HepG2 (cell line): ENCODE measurements around the gene KLF12. TPM values are rescaled to one million over a fixed set of nuclear protein-coding genes. Genes with fewer than 3 reads are reported as not detected.

Experiments used
- ATAC-seq: fragments of 200-7000 bp; cut with Tn5 transposase; 3 replicates; pipeline ENCODE4 v1.9.1; 2020; ENCODE audit warnings: mild to moderate bottlenecking, moderate library complexity
- BruUV-seq: library from RNA; stranded (reverse); fragments of 400-500 nt; replicated peaks from 2 replicates; lab custom pipeline; 2021; lab: Mats Ljungman, UMichigan
- CTCF ChIA-PET: fragments of 300-600 bp; formaldehyde crosslinking; extraction: SDS; loops from one replicate; lab custom pipeline; 2021; ENCODE audit warnings: low total read pairs, inconsistent platforms, low intra/inter-chr PET ratio; lab: Yijun Ruan, JAX
- POLR2A ChIA-PET: fragments of 350-600 bp; sonication (Branson Sonifier 250); formaldehyde crosslinking; loops from one replicate; lab custom pipeline; 2020; ENCODE audit warnings: antibody characterized with exemption, inconsistent platforms; lab: Yijun Ruan, JAX
- DNase-seq: peaks from one replicate; pipeline ENCODE4 v3.0.0-alpha.2; 2015; ENCODE audit warnings: low spot score
- FAIRE-seq: peaks from 3 replicates; lab custom pipeline; 2011; peaks lifted over from hg19 to GRCh38; lab: Jason Lieb, UNC
- H2AFZ ChIP-seq: one replicate; pipeline ENCODE4 v1.6.1; 2011; ENCODE audit warnings: low read length, inconsistent platforms
- H3K27ac ChIP-seq: fragments of 300-600 bp; 3 replicates; pipeline ENCODE4 v1.8.0; 2011; ENCODE audit warnings: mixed run types, mild to moderate bottlenecking, mixed read lengths, low read length, inconsistent platforms; ENCODE audit not compliant: insufficient read depth; ENCODE audit errors: extremely low read length
- H3K27me3 ChIP-seq, 2 experiments: fragments of 200-600 bp in 1 of 2; 2 replicates in 1 of 2; 3 replicates in 1 of 2; pipeline versions ENCODE4 v1.6.0 to v1.8.0; 2011; ENCODE audit warnings: low read length in 2 of 2, mild to moderate bottlenecking in 2 of 2, moderate library complexity in 2 of 2, inconsistent platforms in 1 of 2; ENCODE audit not compliant: insufficient read depth in 2 of 2, control insufficient read depth in 1 of 2
- H3K36me3 ChIP-seq, 2 experiments: fragments of 200-600 bp in 1 of 2; replicated peaks in 1 of 2; 2 replicates in 1 of 2; 3 replicates in 1 of 2; pipeline versions ENCODE4 v1.5.1 to v1.8.0; 2011; ENCODE audit warnings: low read length in 2 of 2, inconsistent platforms in 1 of 2; ENCODE audit not compliant: insufficient read depth in 2 of 2, control insufficient read depth in 1 of 2
- H3K4me1 ChIP-seq: 2 replicates; pipeline ENCODE4 v1.5.1; 2012; ENCODE audit warnings: low read length, inconsistent platforms; ENCODE audit not compliant: insufficient read depth
- H3K4me2 ChIP-seq: 2 replicates; pipeline ENCODE4 v1.6.0; 2011; ENCODE audit warnings: low read depth, low read length, inconsistent platforms
- H3K4me3 ChIP-seq, 3 experiments: fragments of 200-600 bp in 1 of 3; sonication (generic), shearing (Covaris generic) in 1 of 3; replicated peaks in 1 of 3; 2 replicates each; pipeline ENCODE4 v1.5.1; 2011 to 2016; ENCODE audit warnings: low read length in 3 of 3, inconsistent platforms in 2 of 3, low read depth in 2 of 3, mild to moderate bottlenecking in 2 of 3, control low read depth in 1 of 3, mixed read lengths in 1 of 3; ENCODE audit not compliant: insufficient read depth in 1 of 3
- H3K79me2 ChIP-seq: one replicate; pipeline ENCODE4 v1.6.1; 2011; ENCODE audit warnings: low read length, inconsistent platforms; ENCODE audit not compliant: insufficient read depth
- H3K9ac ChIP-seq: 2 replicates; pipeline ENCODE4 v1.6.0; 2011; ENCODE audit warnings: mild to moderate bottlenecking, low read depth, low read length, inconsistent platforms; ENCODE audit not compliant: insufficient read depth
- H3K9me3 ChIP-seq: 2 replicates; pipeline ENCODE4 v1.5.1; 2012; ENCODE audit warnings: mild to moderate bottlenecking, low read length
- H4K20me1 ChIP-seq: 2 replicates; pipeline ENCODE4 v1.6.0; 2011; ENCODE audit warnings: inconsistent platforms, mild to moderate bottlenecking, low read length, moderate library complexity; ENCODE audit not compliant: insufficient read depth
- GLI4 ChIP-seq: sonication (generic); formaldehyde crosslinking; IDR thresholded peaks from 2 replicates; pipeline ENCODE4 v1.5.1; 2020; ENCODE audit warnings: missing genetic modification reagents, mild to moderate bottlenecking, moderate library complexity, borderline replicate concordance
- MYNN ChIP-seq: sonication (generic); formaldehyde crosslinking; IDR thresholded peaks from 2 replicates; pipeline ENCODE4 v1.4.0; 2020; ENCODE audit warnings: mild to moderate bottlenecking, low read depth, missing genetic modification reagents
- NFYC ChIP-seq: IDR thresholded peaks from 2 replicates; pipeline ENCODE4 v1.6.1; 2016; ENCODE audit warnings: missing genetic modification reagents, missing compliant biosample characterization
- NONO ChIP-seq, 2 experiments: fragments of 450-650 bp in 1 of 2; sonication (generic) in 1 of 2; formaldehyde crosslinking in 1 of 2; IDR thresholded peaks in 1 of 2; conservative IDR thresholded peaks in 1 of 2; 2 replicates each; pipeline versions ENCODE4 v1.6.1 to v1.8.0; 2017 to 2022; ENCODE audit warnings: mild to moderate bottlenecking in 1 of 2, missing genetic modification reagents in 1 of 2, moderate library complexity in 1 of 2
- NR1H2 ChIP-seq: sonication (generic); formaldehyde crosslinking; IDR thresholded peaks from 2 replicates; pipeline ENCODE4 v1.8.1; 2022; ENCODE audit warnings: low read depth, missing genetic modification reagents, borderline replicate concordance
- RAD51 ChIP-seq: fragments of 450-650 bp; IDR thresholded peaks from 2 replicates; pipeline ENCODE4 v1.6.1; 2016; ENCODE audit warnings: borderline replicate concordance
- WGBS: methylation state at CpG from one replicate; pipeline ENCODE4 v1.1.6; 2017; ENCODE audit warnings: low lambda C conversion rate; 5-methylcytosine and 5-hydroxymethylcytosine counted together
- in situ Hi-C: cut with HindIII; loops from 2 replicates; pipeline ENCODE4 v1.10.0; 2017; ENCODE audit warnings: low pct_unique_long_range_greater_than_20kb; ENCODE audit not compliant: extremely low pct_ligation_motif_present
- intact Hi-C: fragments of 100-400 bp; cut with micrococcal nuclease; formaldehyde crosslinking; loops from one replicate; pipeline ENCODE4 v1.10.0; 2022; ENCODE audit not compliant: unreplicated experiment
- polyA plus RNA-seq, 8 experiments: library from polyadenylated mRNA; depleted of rRNA in 3 of 8; stranded (reverse) in 7 of 8; unstranded in 1 of 8; fragments of >200 nt; fragmentation: Illumina TruSeq in 4 of 8; extraction: Trizol in 4 of 8; gene quantifications; 2 replicates each; pipeline versions ENCODE4 v1.2.1 to v1.2.3, GENCODE V29; 2011 to 2016; ENCODE audit warnings: low read depth in 4 of 8, missing spikeins in 1 of 8, mixed read lengths in 1 of 8; ENCODE audit not compliant: insufficient read depth in 1 of 8
- total RNA-seq, 5 experiments: library from RNA; depleted of rRNA; stranded (reverse); fragments of >200 nt; fragmentation: Illumina TruSeq; extraction: Trizol; gene quantifications; 2 replicates each; pipeline ENCODE4 v1.2.3, GENCODE V29; 2016; ENCODE audit warnings: low read depth in 1 of 5
- TF ChIP-seq, protein P1 (sequence below): sonication (generic); formaldehyde crosslinking; conservative IDR thresholded peaks from 2 replicates; pipeline ENCODE4 v1.4.0; 2020; ENCODE audit warnings: missing genetic modification reagents
- TF ChIP-seq, protein P2 (sequence below): sonication (generic); formaldehyde crosslinking; IDR thresholded peaks from 2 replicates; pipeline ENCODE4 v1.4.0; 2020; ENCODE audit warnings: missing genetic modification reagents, borderline replicate concordance
- TF ChIP-seq, protein P3 (sequence below): sonication (generic); formaldehyde crosslinking; IDR thresholded peaks from 2 replicates; pipeline ENCODE4 v1.5.0; 2020; ENCODE audit warnings: missing genetic modification reagents

The KLF12 gene
- total and polyA plus RNA-seq, 2 of the 13 experiments (the other 11 are each of a cell fraction or from before 2014, with no cell fraction given), result 0.66 to 1.5 TPM

DNA sequence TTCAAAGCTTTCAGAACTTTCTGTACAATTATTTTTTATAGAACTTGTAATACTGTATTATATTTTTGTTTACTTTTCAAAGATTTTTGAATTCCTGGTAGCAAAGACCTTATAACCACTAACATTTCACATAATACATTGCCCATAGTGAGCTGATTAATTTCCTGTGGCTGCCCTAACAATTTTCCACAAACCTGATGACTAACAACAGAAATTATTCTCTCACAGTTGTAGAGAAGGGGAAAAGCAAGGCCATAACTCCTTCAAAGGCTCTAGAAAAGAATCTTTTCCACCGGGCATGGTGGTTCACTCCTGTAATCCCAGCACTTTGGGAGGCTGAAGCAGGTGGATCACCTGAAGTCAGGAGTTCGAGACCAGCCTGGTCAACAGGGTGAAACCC, 19.1 kb downstream of the KLF12 start:
- H3K27ac ChIP-seq, result no peak overlapping the region
- 86% methylated on average over 2 of the region's 2 CpGs for WGBS
- DNase-seq (no peak), FAIRE-seq (no peak), ATAC-seq (no peak)
- H3K9me3 ChIP-seq, result peaks cover 15% of the 10 kb centered on the region
- H4K20me1 ChIP-seq, result no peaks in the 10 kb centered on the region
- no peak overlapping the region for H3K4me3 ChIP-seq
- intact Hi-C loops, result no loop called here
- BruUV-seq, result no TSS peak
- ChIA-PET POLR2A (no interaction called here), CTCF (no interaction called here)
- no peaks in the 10 kb centered on the region for H3K36me3 ChIP-seq
- no peak overlapping the region for H3K4me2 ChIP-seq
- no peak for TF ChIP-seq NFYC (CRISPR knock-in tag)
- TF ChIP-seq RAD51, result no peak
- TF ChIP-seq GLI4, result no peak
- no peak for TF ChIP-seq MYNN (CRISPR knock-in tag)
- no peaks in the 10 kb centered on the region for H3K27me3 ChIP-seq
- no peak overlapping the region for H2AFZ ChIP-seq
- H3K4me1 ChIP-seq, result peaks cover 27% of the 10 kb centered on the region
- H3K9ac ChIP-seq, result no peak overlapping the region
- in situ Hi-C loops, result no loop called here
- no peaks in the 10 kb centered on the region for H3K79me2 ChIP-seq

DNA sequence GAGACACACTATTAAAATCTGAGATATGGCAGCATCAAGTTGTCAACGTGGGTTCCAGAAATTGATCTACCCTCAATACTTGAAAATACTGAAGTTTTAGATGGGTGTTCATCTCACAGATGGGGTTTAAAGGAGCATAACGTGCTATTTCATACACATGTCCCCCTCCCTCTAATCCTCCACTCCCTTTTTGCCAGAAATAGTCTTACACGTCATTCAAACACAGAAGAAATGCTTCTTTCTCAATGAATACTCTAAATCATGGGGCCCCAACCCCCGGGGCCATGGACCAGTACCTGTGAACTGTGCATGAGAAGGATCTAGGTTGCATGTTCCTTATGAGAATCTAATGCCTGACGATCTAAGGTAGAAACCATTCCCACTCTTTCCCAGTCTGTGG, 19.6 kb downstream of the KLF12 start:
- Histone ChIP-seq H3K9ac (no peak overlapping the region), H3K36me3 (no peaks in the 10 kb centered on the region), H3K4me1 (peaks cover 32% of the 10 kb centered on the region), H3K4me3 (no peak overlapping the region), H3K27me3 (no peaks in the 10 kb centered on the region), H3K9me3 (peaks cover 14% of the 10 kb centered on the region), H3K4me2 (no peak overlapping the region), H3K27ac (no peak overlapping the region), H2AFZ (no peak overlapping the region), H3K79me2 (no peaks in the 10 kb centered on the region), H4K20me1 (no peaks in the 10 kb centered on the region)
- in situ Hi-C loops, result no loop called here
- DNase-seq (no peak), ATAC-seq (no peak), FAIRE-seq (no peak)
- ChIA-PET POLR2A (no interaction called here), CTCF (no interaction called here)
- 51% methylated on average over 5 of the region's 5 CpGs for WGBS
- TF ChIP-seq NONO (IDR thresholded peaks at IDR 0.05), result no peak
- TF ChIP-seq NONO (CRISPR knock-in tag; conservative IDR thresholded peaks at IDR 0.05), result no peak
- TF ChIP-seq, protein P1, sequence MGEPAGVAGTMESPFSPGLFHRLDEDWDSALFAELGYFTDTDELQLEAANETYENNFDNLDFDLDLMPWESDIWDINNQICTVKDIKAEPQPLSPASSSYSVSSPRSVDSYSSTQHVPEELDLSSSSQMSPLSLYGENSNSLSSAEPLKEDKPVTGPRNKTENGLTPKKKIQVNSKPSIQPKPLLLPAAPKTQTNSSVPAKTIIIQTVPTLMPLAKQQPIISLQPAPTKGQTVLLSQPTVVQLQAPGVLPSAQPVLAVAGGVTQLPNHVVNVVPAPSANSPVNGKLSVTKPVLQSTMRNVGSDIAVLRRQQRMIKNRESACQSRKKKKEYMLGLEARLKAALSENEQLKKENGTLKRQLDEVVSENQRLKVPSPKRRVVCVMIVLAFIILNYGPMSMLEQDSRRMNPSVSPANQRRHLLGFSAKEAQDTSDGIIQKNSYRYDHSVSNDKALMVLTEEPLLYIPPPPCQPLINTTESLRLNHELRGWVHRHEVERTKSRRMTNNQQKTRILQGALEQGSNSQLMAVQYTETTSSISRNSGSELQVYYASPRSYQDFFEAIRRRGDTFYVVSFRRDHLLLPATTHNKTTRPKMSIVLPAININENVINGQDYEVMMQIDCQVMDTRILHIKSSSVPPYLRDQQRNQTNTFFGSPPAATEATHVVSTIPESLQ (CRISPR knock-in tag), result no peak
- no peak for TF ChIP-seq NR1H2 (CRISPR knock-in tag)
- TF ChIP-seq, protein P2, sequence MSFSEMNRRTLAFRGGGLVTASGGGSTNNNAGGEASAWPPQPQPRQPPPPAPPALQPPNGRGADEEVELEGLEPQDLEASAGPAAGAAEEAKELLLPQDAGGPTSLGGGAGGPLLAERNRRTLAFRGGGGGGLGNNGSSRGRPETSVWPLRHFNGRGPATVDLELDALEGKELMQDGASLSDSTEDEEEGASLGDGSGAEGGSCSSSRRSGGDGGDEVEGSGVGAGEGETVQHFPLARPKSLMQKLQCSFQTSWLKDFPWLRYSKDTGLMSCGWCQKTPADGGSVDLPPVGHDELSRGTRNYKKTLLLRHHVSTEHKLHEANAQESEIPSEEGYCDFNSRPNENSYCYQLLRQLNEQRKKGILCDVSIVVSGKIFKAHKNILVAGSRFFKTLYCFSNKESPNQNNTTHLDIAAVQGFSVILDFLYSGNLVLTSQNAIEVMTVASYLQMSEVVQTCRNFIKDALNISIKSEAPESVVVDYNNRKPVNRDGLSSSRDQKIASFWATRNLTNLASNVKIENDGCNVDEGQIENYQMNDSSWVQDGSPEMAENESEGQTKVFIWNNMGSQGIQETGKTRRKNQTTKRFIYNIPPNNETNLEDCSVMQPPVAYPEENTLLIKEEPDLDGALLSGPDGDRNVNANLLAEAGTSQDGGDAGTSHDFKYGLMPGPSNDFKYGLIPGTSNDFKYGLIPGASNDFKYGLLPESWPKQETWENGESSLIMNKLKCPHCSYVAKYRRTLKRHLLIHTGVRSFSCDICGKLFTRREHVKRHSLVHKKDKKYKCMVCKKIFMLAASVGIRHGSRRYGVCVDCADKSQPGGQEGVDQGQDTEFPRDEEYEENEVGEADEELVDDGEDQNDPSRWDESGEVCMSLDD (CRISPR knock-in tag), result no peak
- TF ChIP-seq, protein P3, sequence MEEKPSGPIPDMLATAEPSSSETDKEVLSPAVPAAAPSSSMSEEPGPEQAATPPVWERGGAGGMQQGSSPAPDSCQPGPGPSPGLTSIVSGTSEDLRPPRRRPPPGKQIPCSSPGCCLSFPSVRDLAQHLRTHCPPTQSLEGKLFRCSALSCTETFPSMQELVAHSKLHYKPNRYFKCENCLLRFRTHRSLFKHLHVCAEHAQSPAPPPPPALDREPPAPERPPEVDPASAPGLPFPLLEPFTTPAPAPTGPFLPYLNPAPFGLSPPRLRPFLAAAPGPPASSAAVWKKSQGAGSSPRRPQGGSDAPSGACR (CRISPR knock-in tag), result no peak
- BruUV-seq, result no TSS peak
- intact Hi-C loops, result no loop called here
